H1 (cell line): Measurements from ENCODE around the gene ZNF775. TPM values are rescaled to one million over a fixed set of nuclear protein-coding genes. Genes with fewer than 3 reads are reported as not detected.

Experiments
- CTCF ChIA-PET: fragments of 300-600 bp; sonication (Branson Sonifier 250); formaldehyde crosslinking; loops from one replicate; lab custom pipeline; 2021; ENCODE audit not compliant: partially characterized antibody; lab: Charles Lee
- POLR2A ChIA-PET: fragments of 300-600 bp; sonication (Branson Sonifier 250); formaldehyde crosslinking; loops from one replicate; lab custom pipeline; 2021; ENCODE audit warnings: inconsistent platforms; ENCODE audit not compliant: partially characterized antibody; lab: Charles Lee
- DNase-seq, 2 experiments: peaks; one replicate each; pipeline versions ENCODE4 v3.0.0 to v3.0.0-alpha.2; 2010 to 2022; ENCODE audit warnings: low spot score in 2 of 2, low read depth in 1 of 2, mixed read lengths in 1 of 2
- FAIRE-seq: peaks from 2 replicates; lab custom pipeline; 2011; peaks lifted over from hg19 to GRCh38; lab: Jason Lieb, UNC
- H2AFZ ChIP-seq: 2 replicates; pipeline ENCODE4 v1.8.1; 2012; ENCODE audit warnings: low read length, inconsistent platforms
- H2AK5ac ChIP-seq: 2 replicates; pipeline ENCODE4 v1.6.1; 2013; ENCODE audit warnings: low read depth, low read length
- H2BK120ac ChIP-seq: replicated peaks from 2 replicates; pipeline ENCODE3; 2013; ENCODE audit warnings: low read depth, low read length, inconsistent platforms
- H2BK12ac ChIP-seq: 2 replicates; pipeline ENCODE4 v1.6.1; 2013; ENCODE audit warnings: low read depth, low read length
- H2BK15ac ChIP-seq: 2 replicates; pipeline ENCODE4 v1.6.1; 2013; ENCODE audit warnings: low read length
- H2BK20ac ChIP-seq: 2 replicates; pipeline ENCODE4 v1.6.1; 2013; ENCODE audit warnings: low read length
- H2BK5ac ChIP-seq: 2 replicates; pipeline ENCODE4 v1.6.1; 2013; ENCODE audit warnings: low read depth, low read length
- H3K14ac ChIP-seq: 2 replicates; pipeline ENCODE4 v1.6.1; 2013; ENCODE audit warnings: inconsistent platforms; ENCODE audit not compliant: insufficient read length
- H3K18ac ChIP-seq: 2 replicates; pipeline ENCODE4 v1.6.1; 2013; ENCODE audit warnings: low read length; ENCODE audit errors: extremely low read depth
- H3K23ac ChIP-seq: 2 replicates; pipeline ENCODE4 v1.6.1; 2013; ENCODE audit warnings: inconsistent platforms; ENCODE audit not compliant: insufficient read length
- H3K23me2 ChIP-seq: 2 replicates; pipeline ENCODE4 v1.6.1; 2013; ENCODE audit warnings: low read depth, low read length
- H3K27ac ChIP-seq: 2 replicates; pipeline ENCODE4 v1.6.1; 2011; ENCODE audit warnings: low read depth, low read length, inconsistent platforms
- H3K27me3 ChIP-seq, 4 experiments: replicated peaks in 1 of 4; 1 replicate in 1 of 4; 2 replicates in 3 of 4; pipeline versions ENCODE4 v1.6.1 to v1.8.1; 2011 to 2013; ENCODE audit warnings: low read length in 3 of 4, mild to moderate bottlenecking in 3 of 4, inconsistent platforms in 2 of 4, mixed read lengths in 2 of 4, moderate library complexity in 1 of 4; ENCODE audit not compliant: control insufficient read depth in 3 of 4, insufficient read depth in 3 of 4; ENCODE audit errors: extremely low read depth in 1 of 4
- H3K36me3 ChIP-seq, 4 experiments: 2 replicates each; pipeline versions ENCODE4 v1.6.1 to v1.8.1; 2011 to 2013; ENCODE audit warnings: mild to moderate bottlenecking in 4 of 4, low read length in 3 of 4, moderate library complexity in 2 of 4, control low read depth in 1 of 4, inconsistent platforms in 1 of 4; ENCODE audit not compliant: insufficient read depth in 4 of 4, control insufficient read depth in 2 of 4
- H3K4ac ChIP-seq: replicated peaks from 2 replicates; pipeline ENCODE3; 2013; ENCODE audit warnings: low read length, low read depth, mixed read lengths, inconsistent platforms; ENCODE audit not compliant: insufficient read length
- H3K4me1 ChIP-seq, 4 experiments: replicated peaks in 1 of 4; 1 replicate in 1 of 4; 2 replicates in 3 of 4; pipeline versions ENCODE4 v1.6.1 to v1.8.1; 2011 to 2013; ENCODE audit warnings: low read length in 3 of 4, inconsistent platforms in 2 of 4, mixed read lengths in 1 of 4; ENCODE audit not compliant: insufficient read depth in 4 of 4, control insufficient read depth in 3 of 4
- H3K4me2 ChIP-seq, 2 experiments: 2 replicates each; pipeline versions ENCODE4 v1.6.1 to v1.8.1; 2011 to 2013; ENCODE audit warnings: low read depth in 2 of 2, low read length in 2 of 2, control low read depth in 1 of 2, inconsistent platforms in 1 of 2, mild to moderate bottlenecking in 1 of 2; ENCODE audit not compliant: insufficient read depth in 1 of 2
- H3K4me3 ChIP-seq, 4 experiments: fragments of 200-600, 300-600 bp in 1 of 4; sonication (generic), shearing (Covaris generic), sonication (Bioruptor Twin) in 1 of 4; 2 replicates each; pipeline versions ENCODE4 v1.5.1 to v1.8.1; 2011 to 2016; ENCODE audit warnings: low read length in 4 of 4, low read depth in 3 of 4, control low read depth in 2 of 4, inconsistent platforms in 2 of 4, mild to moderate bottlenecking in 2 of 4, mixed read lengths in 1 of 4, moderate library complexity in 1 of 4; ENCODE audit not compliant: insufficient read depth in 2 of 4; ENCODE audit errors: extremely low read depth in 1 of 4
- H3K56ac ChIP-seq: replicated peaks from 2 replicates; pipeline ENCODE3; 2013; ENCODE audit warnings: low read depth, mild to moderate bottlenecking, mixed read lengths, low read length, inconsistent platforms; ENCODE audit not compliant: insufficient read length
- H3K79me1 ChIP-seq: 2 replicates; pipeline ENCODE4 v1.6.1; 2013; ENCODE audit warnings: low read depth, low read length, control low read depth
- H3K79me2 ChIP-seq, 2 experiments: 2 replicates each; pipeline versions ENCODE4 v1.6.1 to v1.8.1; 2012 to 2013; ENCODE audit warnings: low read length in 2 of 2, mild to moderate bottlenecking in 2 of 2, inconsistent platforms in 1 of 2; ENCODE audit not compliant: insufficient read depth in 2 of 2, control insufficient read depth in 1 of 2
- H3K9ac ChIP-seq, 4 experiments: replicated peaks in 1 of 4; 1 replicate in 1 of 4; 2 replicates in 3 of 4; pipeline versions ENCODE4 v1.6.1 to v1.8.1; 2011 to 2013; ENCODE audit warnings: low read depth in 3 of 4, low read length in 3 of 4, control low read depth in 2 of 4, mild to moderate bottlenecking in 2 of 4, moderate library complexity in 2 of 4, inconsistent platforms in 1 of 4; ENCODE audit errors: extremely low read depth in 1 of 4
- H3K9me3 ChIP-seq, 2 experiments: 2 replicates each; pipeline versions ENCODE4 v1.6.1 to v1.8.1; 2012 to 2013; ENCODE audit warnings: mild to moderate bottlenecking in 2 of 2, moderate library complexity in 2 of 2, control low read depth in 1 of 2, inconsistent platforms in 1 of 2, low read depth in 1 of 2, low read length in 1 of 2, mixed read lengths in 1 of 2; ENCODE audit not compliant: insufficient read depth in 2 of 2
- H4K20me1 ChIP-seq, 2 experiments: replicated peaks in 1 of 2; 2 replicates each; pipeline versions ENCODE3 to v1.8.1; 2011 to 2013; ENCODE audit warnings: inconsistent platforms in 2 of 2, low read length in 2 of 2, mild to moderate bottlenecking in 1 of 2; ENCODE audit not compliant: insufficient read depth in 2 of 2, control insufficient read depth in 1 of 2
- H4K5ac ChIP-seq: 2 replicates; pipeline ENCODE4 v1.6.1; 2013; ENCODE audit warnings: low read length, low read depth, mixed read lengths, inconsistent platforms; ENCODE audit not compliant: insufficient read length
- H4K8ac ChIP-seq: 2 replicates; pipeline ENCODE4 v1.8.0; 2013; ENCODE audit warnings: mild to moderate bottlenecking, moderate library complexity, low read length, inconsistent platforms; ENCODE audit not compliant: insufficient read depth; ENCODE audit errors: extremely low read depth
- H4K91ac ChIP-seq: replicated peaks from 2 replicates; pipeline ENCODE3; 2013; ENCODE audit warnings: low read length, mixed read lengths, inconsistent platforms; ENCODE audit not compliant: insufficient read length
- CHD1 ChIP-seq: IDR thresholded peaks from 2 replicates; pipeline ENCODE4 v1.6.1; 2012; ENCODE audit warnings: low read depth, low read length, improper control_type of control experiment
- CHD2 ChIP-seq: IDR thresholded peaks from 2 replicates; pipeline ENCODE4 v1.6.1; 2012; ENCODE audit warnings: low read length, improper control_type of control experiment
- KDM1A ChIP-seq: fragments of 200-600, 300-600 bp; sonication (generic); IDR thresholded peaks from 2 replicates; pipeline ENCODE4 v1.7.1; 2016; ENCODE audit warnings: mild to moderate bottlenecking, low read length, borderline replicate concordance
- KDM4A ChIP-seq: IDR thresholded peaks from one replicate; pipeline ENCODE4 v1.7.1; 2012; ENCODE audit warnings: low read depth, mild to moderate bottlenecking, moderate library complexity, low read length, inconsistent platforms; ENCODE audit not compliant: severe bottlenecking
- NANOG ChIP-seq: IDR thresholded peaks from 2 replicates; pipeline ENCODE4 v1.6.1; 2011; ENCODE audit warnings: low read length, low read depth, mild to moderate bottlenecking, inconsistent platforms; ENCODE audit not compliant: insufficient read depth, poor library complexity, severe bottlenecking
- SUZ12 ChIP-seq: fragments of 200-600 bp; sonication (generic); IDR thresholded peaks from 2 replicates; pipeline ENCODE4 v1.6.1; 2012; ENCODE audit warnings: mild to moderate bottlenecking, inconsistent platforms, low read length, moderate library complexity, mixed read lengths
- USF2 ChIP-seq: IDR thresholded peaks from 2 replicates; pipeline ENCODE4 v1.6.1; 2011; ENCODE audit warnings: low read length, improper control_type of control experiment
- WGBS, 2 experiments: shearing (Covaris generic) in 1 of 2; methylation state at CpG; one replicate each; pipeline versions ENCODE4 v1.1.6 to v1.1.7; 2013 to 2015; ENCODE audit warnings: low lambda C conversion rate in 2 of 2, mixed read lengths in 2 of 2, inconsistent platforms in 1 of 2, low coverage in 1 of 2, missing lambda C conversion rate in 1 of 2; ENCODE audit not compliant: insufficient replicate concordance in 2 of 2, insufficient coverage in 1 of 2, insufficient read length in 1 of 2; ENCODE audit errors: extremely low coverage in 1 of 2, missing lambda C conversion rate in 1 of 2; 5-methylcytosine and 5-hydroxymethylcytosine counted together
- polyA plus RNA-seq, 7 experiments: library from polyadenylated mRNA; depleted of rRNA in 3 of 7; stranded (reverse) in 5 of 7; unstranded in 2 of 7; fragments of >200 nt in 5 of 7; fragments of 200-250 nt in 2 of 7; gene quantifications; 1 replicate in 5 of 7; 2 replicates in 1 of 7; 4 replicates in 1 of 7; pipeline versions ENCODE4 v1.2.1 to v1.2.3, GENCODE V29; 2011 to 2013; ENCODE audit warnings: missing spikeins in 2 of 7, mixed read lengths in 2 of 7
- total RNA-seq: library from RNA; stranded (reverse); fragmentation: NEBNext Ultra II Directional; extraction: Animal tissue kit (Norgen Biotek cat#: 25700); gene quantifications from 2 replicates; pipeline ENCODE4 v1.2.1, GENCODE V29; 2021

The ZNF775 gene
- total and polyA plus RNA-seq, 2 of the 8 experiments (the other 6 are each of a cell fraction or from before 2014, with no cell fraction given) = 13.6 to 21.5 TPM

GRCh38 chr7:150337659-150338081 lies 41.5 kb upstream of the ZNF775 start:
- peak overlapping the region; percentile 25; the same call in 1 of the 2 replicates for H2BK15ac ChIP-seq
- no peak overlapping the region for H2BK5ac ChIP-seq
- no peak overlapping the region for H3K4me2 ChIP-seq
- peaks cover 17% of the 10 kb centered on the region for H3K23me2 ChIP-seq
- H2BK120ac ChIP-seq = no peak overlapping the region
- DNase-seq (no peak), FAIRE-seq (no peak)
- no peak overlapping the region for H3K23ac ChIP-seq
- 0 out of 2 replicates have a peak overlapping the region, but pooled peaks have one; percentile 5 for H4K8ac ChIP-seq
- H3K4me1 ChIP-seq = peaks cover 15 to 72% (median 40%) of the 10 kb centered on the region in 4 experiments
- 88% methylated on average over 6 of the region's 6 CpGs; no CpG with 5 or more reads in 1 of the 2 experiments for WGBS, 2 experiments
- H3K79me2 ChIP-seq = peaks cover 0 to 22% of the 10 kb centered on the region in 2 experiments; a peak in 2 of 4 replicates
- H3K27me3 ChIP-seq = peaks cover 0 to 13% (median 11%) of the 10 kb centered on the region in 4 experiments; a peak in 6 of 7 replicates
- no peak overlapping the region for H3K14ac ChIP-seq
- H2BK12ac ChIP-seq = 0 out of 2 replicates have a peak overlapping the region, but pooled peaks have one; percentile 50
- no peaks in the 10 kb centered on the region for H3K9me3 ChIP-seq
- POLR2A ChIA-PET = interaction anchor here (0.6 to 7.6 kb wide), 13 partner anchors 8 to 77 kb away, joined by 3 to 76 read pairs (median 6); partner anchors contain the start of gene REPIN1
- H4K91ac ChIP-seq = no peak overlapping the region
- H3K9ac ChIP-seq = no peak overlapping the region
- peaks cover 9 to 18% of the 10 kb centered on the region in 2 experiments for H4K20me1 ChIP-seq
- no peak overlapping the region for H4K5ac ChIP-seq
- H3K18ac ChIP-seq = 0 out of 2 replicates have a peak overlapping the region, but pooled peaks have one; percentile 48
- CTCF ChIA-PET = interaction anchor here (1.0 to 2.2 kb wide), 8 partner anchors 9 to 46 kb away, joined by 3 to 8 read pairs (median 4); no protein-coding TSS in a partner anchor
- peaks cover 6% of the 10 kb centered on the region for H3K79me1 ChIP-seq
- no peak overlapping the region for H2BK20ac ChIP-seq
- H2AK5ac ChIP-seq = peak overlapping the region; percentile 84; the same call in 1 of the 2 replicates
- H3K4me3 ChIP-seq = no peak overlapping the region
- H3K56ac ChIP-seq = no peak overlapping the region
- H2AFZ ChIP-seq = no peak overlapping the region
- no peak overlapping the region for H3K27ac ChIP-seq
- peaks cover 2 to 25% (median 6%) of the 10 kb centered on the region in 4 experiments; a peak in 6 of 8 replicates for H3K36me3 ChIP-seq
- no peak overlapping the region for H3K4ac ChIP-seq
- TF ChIP-seq CHD1 (no peak), CHD2 (no peak), KDM4A (no peak), USF2 (no peak), NANOG (no peak), KDM1A (no peak), SUZ12 (no peak)
